K562 (cell line): Measurements from ENCODE around the gene ANKLE2. TPM values are rescaled to one million over a fixed set of nuclear protein-coding genes. Genes with fewer than 3 reads are reported as not detected.

ENCODE experiments used
- CBX2 ChIP-seq: fragments of 200-600 bp; sonication (generic); IDR thresholded peaks from one replicate; pipeline ENCODE4 v1.6.1; 2012; ENCODE audit warnings: mild to moderate bottlenecking, low read length, inconsistent platforms; ENCODE audit not compliant: insufficient read depth, poor library complexity, severe bottlenecking
- ESRRB ChIP-seq: fragments of 250-450 bp; sonication (Bioruptor Pico); IDR thresholded peaks from 2 replicates; pipeline ENCODE4 v1.5.0; 2020; ENCODE audit warnings: mild to moderate bottlenecking, moderate library complexity, borderline replicate concordance
- FOXM1 ChIP-seq, 2 experiments: fragments of 450-650 bp in 1 of 2; sonication (generic) in 1 of 2; formaldehyde crosslinking in 1 of 2; IDR thresholded peaks; 2 replicates each; pipeline versions ENCODE4 v1.6.1 to v1.9.0; 2017 to 2022; ENCODE audit warnings: low read depth in 2 of 2, mild to moderate bottlenecking in 2 of 2, missing genetic modification reagents in 1 of 2, moderate library complexity in 1 of 2
- MITF ChIP-seq: IDR thresholded peaks from 2 replicates; pipeline ENCODE4 v1.6.1; 2014; ENCODE audit warnings: antibody characterized with exemption
- PHB2 ChIP-seq: fragments of 450-650 bp; IDR thresholded peaks from 2 replicates; pipeline ENCODE4 v1.6.1; 2017; ENCODE audit warnings: low read depth
- PML ChIP-seq: IDR thresholded peaks from 2 replicates; pipeline ENCODE4 v1.6.1; 2012; ENCODE audit warnings: low read length, inconsistent platforms
- PRMT5 ChIP-seq: sonication (generic); formaldehyde crosslinking; IDR thresholded peaks from 2 replicates; pipeline ENCODE4 v1.5.0; 2020; ENCODE audit warnings: missing genetic modification reagents
- SUPT5H ChIP-seq: fragments of 450-650 bp; IDR thresholded peaks from 2 replicates; pipeline ENCODE4 v1.6.1; 2016
- TSHZ1 ChIP-seq: fragments of 250-450 bp; sonication (Bioruptor Pico); IDR thresholded peaks from 2 replicates; pipeline ENCODE4 v1.4.0; 2020; ENCODE audit warnings: mild to moderate bottlenecking, moderate library complexity
- XRCC3 ChIP-seq: fragments of 450-650 bp; IDR thresholded peaks from 2 replicates; pipeline ENCODE4 v1.6.1; 2017; ENCODE audit warnings: mild to moderate bottlenecking, moderate library complexity
- ZNF124 ChIP-seq: sonication (generic); formaldehyde crosslinking; IDR thresholded peaks from 2 replicates; pipeline ENCODE4 v1.8.1; 2022; ENCODE audit warnings: missing genetic modification reagents
- ZNF174 ChIP-seq: fragments of 250-450 bp; sonication (Bioruptor Pico); IDR thresholded peaks from 2 replicates; pipeline ENCODE4 v1.4.0; 2020; ENCODE audit warnings: mild to moderate bottlenecking
- ZNF24 ChIP-seq: fragments of 450-650 bp; IDR thresholded peaks from 2 replicates; pipeline ENCODE4 v1.6.1; 2016
- ZSCAN29 ChIP-seq: fragments of 450-650 bp; IDR thresholded peaks from 2 replicates; pipeline ENCODE4 v1.6.1; 2017
- polyA plus RNA-seq, 8 experiments: library from polyadenylated mRNA; depleted of rRNA in 4 of 8; stranded (reverse) in 5 of 8; unstranded in 3 of 8; fragments of >200 nt; fragmentation: Nextera tagmentation in 2 of 8; fragmentation: Illumina TruSeq in 1 of 8; extraction: Ambion mirVana in 2 of 8; extraction: Trizol in 1 of 8; gene quantifications; 2 replicates each; pipeline versions ENCODE4 v1.2.1 to v1.2.3, GENCODE V29; 2011 to 2014; ENCODE audit warnings: inconsistent platforms in 1 of 8, missing spikeins in 1 of 8
- total RNA-seq, 7 experiments: library from RNA; depleted of rRNA in 6 of 7; stranded (reverse); fragments of >200 nt in 6 of 7; fragmentation: Illumina TruSeq in 2 of 7; extraction: Trizol in 2 of 7; gene quantifications; 2 replicates each; pipeline versions ENCODE4 v1.2.1 to v1.2.3, GENCODE V29; 2011 to 2021; ENCODE audit warnings: low replicate concordance in 1 of 7
- TF ChIP-seq, protein P1 (sequence below): fragments of 450-650 bp; IDR thresholded peaks from 2 replicates; pipeline ENCODE4 v1.6.1; 2017; ENCODE audit warnings: antibody characterized with exemption, mild to moderate bottlenecking
- TF ChIP-seq, protein P2 (sequence below), 2 experiments: fragments of 250-450 bp in 1 of 2; fragments of 450-650 bp in 1 of 2; sonication (Bioruptor Pico) in 1 of 2; IDR thresholded peaks; 2 replicates each; pipeline versions ENCODE4 v1.6.1 to v1.8.0; 2016 to 2021; ENCODE audit warnings: mild to moderate bottlenecking in 2 of 2, moderate library complexity in 2 of 2, missing compliant biosample characterization in 1 of 2, missing genetic modification characterization in 1 of 2

Gene ANKLE2
- total and polyA plus RNA-seq, 9 of the 15 experiments (the other 6 are each of a cell fraction or from before 2014, with no cell fraction given), result 3.2 to 57.7 (median 45.6) TPM

DNA sequence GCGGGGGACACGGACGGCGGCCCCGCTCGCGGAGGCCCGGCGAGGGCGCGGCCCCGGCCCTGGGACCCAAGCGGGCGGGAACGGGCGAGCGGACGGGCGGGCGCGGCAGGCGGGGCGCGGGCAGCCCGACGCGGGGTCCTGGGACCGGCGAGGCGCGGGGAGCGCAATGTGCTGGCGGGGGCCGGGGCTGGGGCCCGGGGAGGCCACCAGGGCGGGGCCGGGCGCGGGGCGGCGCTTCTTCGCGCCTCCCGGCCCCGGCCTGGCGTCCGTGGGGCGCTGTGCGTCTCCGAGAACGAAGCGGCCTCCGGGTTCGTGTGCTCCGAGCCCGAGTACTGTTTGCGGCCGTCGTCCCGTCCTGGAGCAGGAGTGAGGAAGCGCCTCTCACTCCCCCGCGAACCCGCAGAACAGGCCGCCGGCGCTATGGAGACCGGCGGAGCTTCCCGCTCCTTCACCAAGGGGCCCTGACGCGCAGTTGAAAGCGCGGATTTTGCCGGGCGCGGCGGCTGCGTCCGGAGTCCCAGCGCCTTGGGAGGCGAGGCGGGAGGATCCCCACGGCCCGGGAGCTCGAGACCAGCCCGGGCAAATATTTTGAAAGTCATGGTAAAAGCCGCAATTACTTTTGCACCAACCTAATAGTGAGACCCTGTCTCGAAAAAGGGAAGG, 420 bp upstream of the ANKLE2 start (continued):
- TF ChIP-seq, protein P1, sequence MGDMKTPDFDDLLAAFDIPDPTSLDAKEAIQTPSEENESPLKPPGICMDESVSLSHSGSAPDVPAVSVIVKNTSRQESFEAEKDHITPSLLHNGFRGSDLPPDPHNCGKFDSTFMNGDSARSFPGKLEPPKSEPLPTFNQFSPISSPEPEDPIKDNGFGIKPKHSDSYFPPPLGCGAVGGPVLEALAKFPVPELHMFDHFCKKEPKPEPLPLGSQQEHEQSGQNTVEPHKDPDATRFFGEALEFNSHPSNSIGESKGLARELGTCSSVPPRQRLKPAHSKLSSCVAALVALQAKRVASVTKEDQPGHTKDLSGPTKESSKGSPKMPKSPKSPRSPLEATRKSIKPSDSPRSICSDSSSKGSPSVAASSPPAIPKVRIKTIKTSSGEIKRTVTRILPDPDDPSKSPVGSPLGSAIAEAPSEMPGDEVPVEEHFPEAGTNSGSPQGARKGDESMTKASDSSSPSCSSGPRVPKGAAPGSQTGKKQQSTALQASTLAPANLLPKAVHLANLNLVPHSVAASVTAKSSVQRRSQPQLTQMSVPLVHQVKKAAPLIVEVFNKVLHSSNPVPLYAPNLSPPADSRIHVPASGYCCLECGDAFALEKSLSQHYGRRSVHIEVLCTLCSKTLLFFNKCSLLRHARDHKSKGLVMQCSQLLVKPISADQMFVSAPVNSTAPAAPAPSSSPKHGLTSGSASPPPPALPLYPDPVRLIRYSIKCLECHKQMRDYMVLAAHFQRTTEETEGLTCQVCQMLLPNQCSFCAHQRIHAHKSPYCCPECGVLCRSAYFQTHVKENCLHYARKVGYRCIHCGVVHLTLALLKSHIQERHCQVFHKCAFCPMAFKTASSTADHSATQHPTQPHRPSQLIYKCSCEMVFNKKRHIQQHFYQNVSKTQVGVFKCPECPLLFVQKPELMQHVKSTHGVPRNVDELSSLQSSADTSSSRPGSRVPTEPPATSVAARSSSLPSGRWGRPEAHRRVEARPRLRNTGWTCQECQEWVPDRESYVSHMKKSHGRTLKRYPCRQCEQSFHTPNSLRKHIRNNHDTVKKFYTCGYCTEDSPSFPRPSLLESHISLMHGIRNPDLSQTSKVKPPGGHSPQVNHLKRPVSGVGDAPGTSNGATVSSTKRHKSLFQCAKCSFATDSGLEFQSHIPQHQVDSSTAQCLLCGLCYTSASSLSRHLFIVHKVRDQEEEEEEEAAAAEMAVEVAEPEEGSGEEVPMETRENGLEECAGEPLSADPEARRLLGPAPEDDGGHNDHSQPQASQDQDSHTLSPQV, result peak; percentile 41; the same call in 1 of the 2 replicates
- TF ChIP-seq PML, result peak; percentile 56; the same call in 1 of the 2 replicates
- peak; percentile 93 for TF ChIP-seq SUPT5H
- TF ChIP-seq, protein P2, sequence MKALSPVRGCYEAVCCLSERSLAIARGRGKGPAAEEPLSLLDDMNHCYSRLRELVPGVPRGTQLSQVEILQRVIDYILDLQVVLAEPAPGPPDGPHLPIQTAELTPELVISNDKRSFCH (CRISPR knock-in tag; IDR thresholded peaks at IDR 0.05), result no peak
- TF ChIP-seq, protein P2 (tag; IDR thresholded peaks at IDR 0.05), result peak; percentile 29; the same call in 1 of the 2 replicates
- no peak for TF ChIP-seq MITF
- no peak for TF ChIP-seq PHB2
- no peak for TF ChIP-seq PRMT5 (CRISPR knock-in tag)
- no peak for TF ChIP-seq ZNF174 (CRISPR knock-in tag)
- peak; percentile 57; the same call in 1 of the 2 replicates for TF ChIP-seq ZSCAN29
- no peak for TF ChIP-seq TSHZ1 (CRISPR knock-in tag)
- TF ChIP-seq CBX2, result no peak
- TF ChIP-seq FOXM1 (IDR thresholded peaks at IDR 0.05; ENCODE audit: low read depth), result no peak
- TF ChIP-seq FOXM1 (CRISPR knock-in tag; IDR thresholded peaks at IDR 0.05; ENCODE audit: low read depth), result no peak
- no peak for TF ChIP-seq ZNF124 (CRISPR knock-in tag)
- no peak for TF ChIP-seq ESRRB (CRISPR knock-in tag)
- TF ChIP-seq XRCC3, result no peak
- no peak for TF ChIP-seq ZNF24
